Karpas-422 (cell line): ENCODE data around the gene CMKLR1. TPM values are rescaled to one million over a fixed set of nuclear protein-coding genes. Genes with fewer than 3 reads are reported as not detected.
A peak's percentile ranks its signal among the peaks of the same experiment; 100 is the strongest.

ENCODE experiments used
- DNase-seq: peaks from one replicate; pipeline ENCODE4 v3.0.0-alpha.2; 2015
- H2AFZ ChIP-seq: fragments of 200-600 bp; sonication (generic); 2 replicates; pipeline ENCODE4 v1.6.1; 2014; ENCODE audit warnings: antibody characterized with exemption, low read length, mixed read lengths
- H3K27ac ChIP-seq: fragments of 200-600 bp; sonication (generic); 2 replicates; pipeline ENCODE4 v1.5.1; 2014; ENCODE audit warnings: mild to moderate bottlenecking, low read length, moderate library complexity
- H3K27me3 ChIP-seq: fragments of 200-600 bp; sonication (generic); 2 replicates; pipeline ENCODE4 v1.6.1; 2014; ENCODE audit warnings: low read length, mixed read lengths
- H3K36me3 ChIP-seq: fragments of 200-600 bp; sonication (generic); 2 replicates; pipeline ENCODE4 v1.6.1; 2014; ENCODE audit warnings: low read length, mixed read lengths; ENCODE audit not compliant: insufficient read depth
- H3K4me1 ChIP-seq: fragments of 200-600 bp; sonication (generic); 2 replicates; pipeline ENCODE4 v1.6.1; 2014; ENCODE audit warnings: mild to moderate bottlenecking, low read length, mixed read lengths
- H3K4me2 ChIP-seq: fragments of 200-600 bp; sonication (generic); 2 replicates; pipeline ENCODE4 v1.6.1; 2014; ENCODE audit warnings: low read length, low read depth, mild to moderate bottlenecking; ENCODE audit not compliant: poor library complexity, severe bottlenecking
- H3K4me3 ChIP-seq: fragments of 200-600 bp; sonication (generic); 2 replicates; pipeline ENCODE4 v1.5.1; 2014; ENCODE audit warnings: mild to moderate bottlenecking, antibody characterized with exemption, low read length, mixed read lengths
- H3K79me2 ChIP-seq: fragments of 200-600 bp; sonication (generic); 2 replicates; pipeline ENCODE4 v1.6.1; 2014; ENCODE audit warnings: mild to moderate bottlenecking, low read length, mixed read lengths
- H3K9ac ChIP-seq: fragments of 200-600 bp; sonication (generic); 2 replicates; pipeline ENCODE4 v1.6.0; 2014; ENCODE audit warnings: low read length
- H3K9me2 ChIP-seq: fragments of 200-600 bp; sonication (generic), shearing (Covaris generic); replicated peaks from 2 replicates; pipeline ENCODE4 v1.6.0; 2014; ENCODE audit warnings: mild to moderate bottlenecking, low read length, moderate library complexity; ENCODE audit not compliant: insufficient read depth
- H3K9me3 ChIP-seq: fragments of 300-700, 200-600 bp; sonication (generic); 2 replicates; pipeline ENCODE4 v1.6.1; 2014; ENCODE audit warnings: low read length, mixed read lengths
- H4K20me1 ChIP-seq: fragments of 200-600 bp; sonication (generic); 2 replicates; pipeline ENCODE4 v1.6.1; 2014; ENCODE audit warnings: mild to moderate bottlenecking, antibody characterized with exemption, low read length, low read depth; ENCODE audit not compliant: insufficient read depth
- total RNA-seq: library from RNA; depleted of rRNA; stranded (reverse); fragments of >200 nt; shearing (Covaris generic); gene quantifications from 2 replicates; pipeline ENCODE4 v1.2.3, GENCODE V29; 2014; ENCODE audit warnings: low replicate concordance

CMKLR1 gene
- total RNA-seq, 1 experiment from 2014 or later: not detected

- no peaks in the 10 kb centered on the region for H3K79me2 ChIP-seq
- H3K27ac ChIP-seq: no peak overlapping the region
- no peaks in the 10 kb centered on the region for H4K20me1 ChIP-seq
- H3K4me2 ChIP-seq: no peak overlapping the region
- no peak overlapping the region for H2AFZ ChIP-seq
- H3K4me3 ChIP-seq: no peak overlapping the region
- no peaks in the 10 kb centered on the region for H3K9me2 ChIP-seq
- no peaks in the 10 kb centered on the region for H3K27me3 ChIP-seq
- H3K4me1 ChIP-seq: no peaks in the 10 kb centered on the region
- DNase-seq: no peak
- no peaks in the 10 kb centered on the region for H3K36me3 ChIP-seq
- no peaks in the 10 kb centered on the region for H3K9me3 ChIP-seq
- no peak overlapping the region for H3K9ac ChIP-seq
Observed at GRCh38 chr12:108317308-108318234, 21.5 kb downstream of the CMKLR1 start.

GRCh38 chr12:108316176-108317086 lies 22.7 kb downstream of the CMKLR1 start:
- Histone ChIP-seq H3K4me2 (no peak overlapping the region), H3K36me3 (no peaks in the 10 kb centered on the region), H3K9me2 (no peaks in the 10 kb centered on the region), H3K4me3 (no peak overlapping the region), H2AFZ (no peak overlapping the region), H3K27me3 (no peaks in the 10 kb centered on the region), H4K20me1 (no peaks in the 10 kb centered on the region), H3K27ac (no peak overlapping the region), H3K9me3 (no peaks in the 10 kb centered on the region), H3K9ac (no peak overlapping the region), H3K79me2 (no peaks in the 10 kb centered on the region), H3K4me1 (no peaks in the 10 kb centered on the region)
- no peak for DNase-seq

DNA sequence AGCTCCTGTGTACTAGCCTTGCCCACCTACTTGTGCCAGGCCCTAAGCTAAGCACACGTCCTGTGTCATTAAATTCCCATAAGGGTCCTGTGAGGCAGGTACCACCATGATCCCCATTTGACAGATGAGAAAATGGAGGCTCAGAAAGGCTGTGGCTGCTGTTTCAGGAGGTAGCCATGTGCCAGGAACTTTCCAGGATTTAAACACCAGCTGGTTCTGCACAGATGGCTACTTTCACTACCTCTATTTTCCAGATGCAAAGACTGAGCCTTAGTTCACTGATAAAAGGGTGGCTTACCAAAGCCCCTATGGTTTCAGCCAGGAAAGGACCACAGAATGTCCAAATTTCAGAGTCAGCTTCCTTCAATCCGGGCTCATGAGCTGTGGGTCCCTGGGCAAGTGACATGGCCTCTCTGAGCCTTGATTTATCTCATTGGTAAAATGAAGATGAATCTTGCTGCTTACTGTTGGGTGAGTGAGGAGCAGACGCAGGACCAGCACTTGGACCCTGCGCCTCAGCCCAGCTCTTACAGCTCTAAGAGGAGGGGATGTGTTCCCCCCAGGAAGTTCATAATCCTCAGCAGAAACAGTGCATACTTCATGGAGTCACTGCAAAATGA lies 23.5 kb downstream of the CMKLR1 start:
- Histone ChIP-seq H3K36me3 (no peaks in the 10 kb centered on the region), H3K9me3 (no peaks in the 10 kb centered on the region), H3K79me2 (no peaks in the 10 kb centered on the region), H2AFZ (no peak overlapping the region), H3K9ac (no peak overlapping the region), H3K9me2 (no peaks in the 10 kb centered on the region), H4K20me1 (no peaks in the 10 kb centered on the region), H3K4me3 (no peak overlapping the region), H3K27me3 (no peaks in the 10 kb centered on the region), H3K4me1 (no peaks in the 10 kb centered on the region), H3K4me2 (no peak overlapping the region), H3K27ac (no peak overlapping the region)
- DNase-seq: no peak

DNA sequence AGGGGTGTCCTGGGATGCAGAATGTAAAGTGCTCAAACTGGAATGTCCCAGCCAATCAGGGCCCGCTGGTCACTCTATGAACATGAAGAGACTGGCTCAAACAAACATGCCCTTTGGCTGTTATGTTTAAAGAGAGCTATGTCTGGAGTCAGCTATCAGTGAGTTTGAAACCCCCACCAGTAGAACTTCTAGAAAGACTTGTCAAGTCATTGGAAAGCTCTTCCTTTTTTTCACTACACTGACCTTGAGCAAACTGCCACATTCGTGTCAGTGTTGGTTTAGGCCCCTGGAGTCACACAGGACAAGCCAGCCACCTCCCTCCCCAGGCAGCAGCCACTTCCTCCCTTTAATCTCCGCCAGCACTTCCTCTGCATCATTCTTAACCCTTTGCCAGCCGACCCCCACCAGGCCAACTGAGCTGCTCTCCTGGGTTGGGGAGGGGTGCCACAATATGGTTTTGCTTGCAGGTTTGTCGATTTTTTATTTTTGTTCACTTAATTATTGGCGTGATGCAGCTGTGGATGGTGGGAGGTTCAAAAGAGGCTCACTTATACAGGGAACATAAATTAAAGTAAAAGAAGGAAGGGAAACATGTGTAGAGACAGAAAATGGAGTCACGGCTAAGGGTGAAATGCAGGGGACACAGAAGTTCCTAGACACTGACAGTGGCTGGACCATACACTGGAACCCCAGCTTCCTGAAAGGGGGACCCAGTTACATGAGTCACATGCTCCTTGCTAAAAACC lies 25.3 kb downstream of the CMKLR1 start:
- no peaks in the 10 kb centered on the region for H3K9me3 ChIP-seq
- H3K36me3 ChIP-seq: no peaks in the 10 kb centered on the region
- no peaks in the 10 kb centered on the region for H4K20me1 ChIP-seq
- H3K4me2 ChIP-seq: no peak overlapping the region
- no peak overlapping the region for H3K27ac ChIP-seq
- no peaks in the 10 kb centered on the region for H3K4me1 ChIP-seq
- no peaks in the 10 kb centered on the region for H3K27me3 ChIP-seq
- H3K9me2 ChIP-seq: no peaks in the 10 kb centered on the region
- peak; percentile 25 for DNase-seq
- no peak overlapping the region for H2AFZ ChIP-seq
- H3K79me2 ChIP-seq: no peaks in the 10 kb centered on the region
- no peak overlapping the region for H3K4me3 ChIP-seq
- no peak overlapping the region for H3K9ac ChIP-seq

DNA sequence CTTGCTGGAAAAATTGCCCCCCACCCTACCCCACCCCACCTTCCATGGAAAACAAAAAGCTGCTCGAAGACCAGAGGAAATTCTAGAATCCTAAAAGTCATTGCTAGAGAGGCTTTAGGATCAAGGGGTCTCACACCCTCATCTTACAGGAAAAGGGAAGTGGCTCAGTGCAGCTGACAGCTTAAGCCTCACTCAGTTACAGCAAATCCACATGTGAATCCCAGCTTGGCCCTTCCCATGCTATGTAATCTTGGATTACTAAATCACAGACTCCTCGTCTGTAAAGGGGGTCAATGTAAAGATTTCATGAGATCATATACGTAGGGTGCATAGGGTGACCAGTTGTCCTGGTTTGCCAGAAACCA lies 25.9 kb downstream of the CMKLR1 start:
- Histone ChIP-seq H3K4me3 (no peak overlapping the region), H3K27me3 (no peaks in the 10 kb centered on the region), H3K27ac (no peak overlapping the region), H2AFZ (no peak overlapping the region), H3K4me2 (no peak overlapping the region), H3K9ac (no peak overlapping the region), H4K20me1 (no peaks in the 10 kb centered on the region), H3K36me3 (no peaks in the 10 kb centered on the region), H3K4me1 (no peaks in the 10 kb centered on the region), H3K9me2 (no peaks in the 10 kb centered on the region), H3K9me3 (no peaks in the 10 kb centered on the region), H3K79me2 (no peaks in the 10 kb centered on the region)
- no peak for DNase-seq

DNA sequence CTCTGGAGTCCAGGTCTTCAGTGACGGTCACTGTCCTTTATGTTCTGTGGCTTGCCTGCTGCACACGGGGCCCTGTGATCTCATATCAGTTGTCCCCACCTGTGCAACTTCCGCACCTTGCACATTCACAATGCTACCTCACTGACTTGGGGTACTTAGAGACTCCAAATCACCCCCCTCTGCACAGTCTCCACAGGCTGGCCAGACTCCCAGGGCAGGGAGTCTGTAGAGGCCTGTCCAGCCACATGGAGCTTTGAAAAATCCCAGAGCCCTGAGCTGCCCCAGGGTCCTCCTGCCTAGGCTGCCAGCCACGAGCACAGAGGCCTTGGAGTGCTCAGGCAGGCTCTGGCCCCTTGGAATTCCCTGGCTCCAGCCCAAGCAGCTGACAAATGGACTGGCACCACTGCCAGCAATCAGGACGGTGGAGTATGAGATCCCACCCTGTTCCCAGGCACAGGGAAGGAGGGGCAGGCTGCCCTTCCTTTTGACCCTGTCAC lies 26.4 kb downstream of the CMKLR1 start:
- H3K9ac ChIP-seq: no peak overlapping the region
- no peaks in the 10 kb centered on the region for H3K9me3 ChIP-seq
- H3K4me2 ChIP-seq: no peak overlapping the region
- no peaks in the 10 kb centered on the region for H3K36me3 ChIP-seq
- no peaks in the 10 kb centered on the region for H3K79me2 ChIP-seq
- H3K4me3 ChIP-seq: no peak overlapping the region
- H3K9me2 ChIP-seq: no peaks in the 10 kb centered on the region
- no peak overlapping the region for H3K27ac ChIP-seq
- DNase-seq: no peak
- no peaks in the 10 kb centered on the region for H4K20me1 ChIP-seq
- H3K4me1 ChIP-seq: no peaks in the 10 kb centered on the region
- no peak overlapping the region for H2AFZ ChIP-seq
- no peaks in the 10 kb centered on the region for H3K27me3 ChIP-seq

- Histone ChIP-seq H3K27ac (no peak overlapping the region), H3K4me3 (no peak overlapping the region), H3K9ac (no peak overlapping the region), H4K20me1 (no peaks in the 10 kb centered on the region), H2AFZ (no peak overlapping the region), H3K36me3 (no peaks in the 10 kb centered on the region), H3K9me3 (no peaks in the 10 kb centered on the region), H3K4me1 (no peaks in the 10 kb centered on the region), H3K9me2 (no peaks in the 10 kb centered on the region), H3K27me3 (no peaks in the 10 kb centered on the region), H3K4me2 (no peak overlapping the region), H3K79me2 (no peaks in the 10 kb centered on the region)
- DNase-seq: no peak
Observed at GRCh38 chr12:108312073-108312659, 26.9 kb downstream of the CMKLR1 start.
